SH-SY5Y (cell line): ENCODE results near the gene P2RX5.
A peak's percentile ranks its signal among the peaks of the same experiment; 100 is the strongest.

ENCODE experiments used
- GATA2 ChIP-seq: IDR thresholded peaks from 2 replicates; pipeline ENCODE4 v1.6.1; 2011; ENCODE audit warnings: mild to moderate bottlenecking, low read depth, low read length
- GATA3 ChIP-seq: IDR thresholded peaks from 2 replicates; pipeline ENCODE4 v1.6.1; 2011; ENCODE audit warnings: low read depth, mild to moderate bottlenecking, low read length, moderate library complexity

Gene P2RX5

GRCh38 chr17:3675886-3676285 lies 20.1 kb downstream of the P2RX5 start:
- TF ChIP-seq GATA2 (no peak), GATA3 (no peak)

DNA sequence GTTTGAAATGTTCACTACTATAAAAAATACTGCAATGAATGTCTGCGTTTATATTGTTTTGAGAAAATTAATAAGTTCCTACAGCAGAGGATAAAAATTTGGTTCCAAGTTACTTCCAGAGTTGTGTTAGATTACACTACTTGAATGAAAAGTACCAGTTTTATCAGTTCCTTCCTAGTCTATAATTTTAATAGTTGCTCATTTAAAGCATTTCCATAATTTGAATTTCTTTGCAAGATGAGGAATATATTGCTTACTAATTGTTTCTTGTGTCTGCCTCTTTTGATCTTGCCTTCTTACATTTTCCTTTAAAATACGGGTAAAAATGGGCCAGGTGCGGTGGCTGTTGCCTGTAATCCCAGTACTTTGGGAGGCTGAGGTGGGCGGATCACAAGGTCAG lies 23.4 kb downstream of the P2RX5 start:
- no peak for TF ChIP-seq GATA3
- no peak for TF ChIP-seq GATA2

DNA sequence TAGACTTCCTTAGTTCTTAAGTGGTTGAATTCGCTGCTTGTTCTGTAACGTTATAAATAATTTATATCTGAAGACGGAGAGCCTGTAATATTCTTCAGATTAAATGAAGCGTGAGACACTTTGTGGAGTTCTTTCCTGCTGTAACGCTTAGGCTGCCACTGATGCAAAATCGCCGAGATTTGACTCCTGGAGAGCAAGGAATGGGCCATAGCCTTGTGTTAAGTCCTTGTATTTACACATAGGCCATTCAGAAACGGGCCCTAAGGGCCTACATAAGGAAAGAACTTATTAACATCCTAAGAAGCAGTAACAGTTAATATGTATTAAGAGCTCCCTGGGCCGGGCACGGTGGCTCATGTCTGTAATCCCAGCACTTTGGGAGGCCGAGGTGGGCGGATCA lies 26.4 kb downstream of the P2RX5 start:
- TF ChIP-seq GATA3, result no peak
- no peak for TF ChIP-seq GATA2

- TF ChIP-seq GATA2 (no peak), GATA3 (no peak)
Observed at GRCh38 chr17:3669085-3669347, 26.9 kb downstream of the P2RX5 start.

DNA sequence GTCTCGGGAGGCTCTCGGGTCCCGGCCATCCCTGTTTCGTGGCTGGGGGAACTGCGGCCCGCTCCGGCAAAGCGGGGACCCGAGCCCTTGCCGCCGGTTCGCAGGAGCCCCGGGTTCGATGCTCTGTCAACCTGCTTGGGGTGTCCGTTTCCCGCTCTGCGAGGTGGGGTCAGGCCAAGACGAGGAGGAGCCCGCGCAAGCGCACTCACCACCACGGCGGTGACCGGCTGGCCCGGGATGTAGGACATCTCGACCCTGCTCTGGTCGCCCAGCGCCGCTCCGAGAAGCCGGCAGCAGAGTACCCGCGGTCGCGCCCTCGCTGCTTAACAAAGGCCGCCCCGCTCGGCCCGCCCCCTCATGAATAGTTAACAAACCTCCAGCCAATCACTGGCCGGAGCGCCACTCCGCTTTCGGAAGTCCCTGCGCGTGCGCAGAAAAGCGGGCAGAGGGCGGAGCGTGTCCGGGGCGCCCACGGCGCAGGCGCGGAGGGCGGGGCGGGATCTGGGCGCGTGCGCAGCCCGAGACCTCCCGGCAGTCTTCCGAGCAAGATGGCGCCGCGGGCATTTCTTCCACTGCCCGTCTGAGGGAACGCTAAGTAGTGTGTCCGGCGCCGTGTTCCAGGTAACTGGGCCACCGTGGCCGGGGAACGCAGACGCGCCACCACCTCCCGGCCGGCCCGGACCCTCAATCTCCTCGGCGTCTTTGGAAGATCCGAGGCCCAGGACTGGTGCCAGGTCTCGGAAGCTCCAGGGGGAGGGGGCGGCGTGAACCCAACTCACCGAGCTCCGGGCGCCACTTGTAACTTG lies 27.5 kb downstream of the P2RX5 start, which contains the start of the genes EMC6 and TAX1BP3:
EMC6 (plus strand) TSS at position 534 of the 806 bp plus-strand sequence. CDS start 335 bp downstream, outside the sequence.
TAX1BP3 (minus strand) TSS at position 300 of the 806 bp plus-strand sequence; CDS start at position 248, 52 bp downstream.
- no peak; the same call in 1 of the 2 replicates for TF ChIP-seq GATA2

DNA sequence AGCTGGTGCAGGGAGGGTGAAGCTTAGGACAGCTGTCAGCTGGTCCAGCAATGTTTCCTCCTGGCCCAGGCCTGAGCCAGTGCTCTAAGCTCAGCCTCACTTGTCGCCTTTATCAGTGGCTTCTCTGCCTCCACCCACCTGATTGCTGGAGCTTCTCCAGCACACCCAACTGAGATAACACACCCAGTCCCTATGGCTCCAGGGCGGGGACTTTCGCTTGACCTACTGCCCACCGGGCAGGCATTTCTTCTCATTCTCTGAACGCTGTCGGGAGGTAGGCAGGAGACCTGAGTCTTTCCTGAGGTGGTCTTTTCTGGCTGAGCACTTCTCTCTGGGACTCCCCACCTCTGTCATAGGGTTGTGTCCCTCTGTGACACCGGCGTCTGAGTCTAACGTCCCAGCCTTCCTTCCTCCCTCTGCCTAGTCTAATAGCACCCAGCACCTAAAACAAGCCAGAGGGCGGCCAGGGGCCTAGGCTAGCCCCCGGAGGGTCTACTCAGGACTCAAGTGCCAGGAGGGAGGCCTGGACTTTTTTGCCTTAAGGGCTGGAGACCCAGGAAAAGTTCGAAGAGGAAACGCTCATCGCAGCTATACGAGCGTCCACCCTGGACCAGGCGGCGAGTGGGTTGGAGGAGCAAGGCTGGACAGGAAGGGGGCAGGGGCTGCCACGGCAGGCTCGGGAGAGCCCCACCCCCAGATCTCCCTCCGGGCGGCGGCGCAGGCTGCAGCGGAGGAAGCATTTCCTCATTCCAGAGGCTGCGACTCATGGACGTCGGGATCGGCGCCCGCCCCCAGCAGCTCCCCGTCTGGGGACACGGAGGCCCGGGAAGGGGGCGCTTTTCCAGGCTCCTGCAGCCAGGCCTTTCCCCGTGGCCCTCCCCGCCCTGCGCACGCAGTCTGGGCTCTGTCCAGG lies 28.3 kb downstream of the P2RX5 start:
- TF ChIP-seq GATA2 (0 out of 2 replicates have a peak, but pooled peaks have one; percentile 21), GATA3 (no peak)

DNA sequence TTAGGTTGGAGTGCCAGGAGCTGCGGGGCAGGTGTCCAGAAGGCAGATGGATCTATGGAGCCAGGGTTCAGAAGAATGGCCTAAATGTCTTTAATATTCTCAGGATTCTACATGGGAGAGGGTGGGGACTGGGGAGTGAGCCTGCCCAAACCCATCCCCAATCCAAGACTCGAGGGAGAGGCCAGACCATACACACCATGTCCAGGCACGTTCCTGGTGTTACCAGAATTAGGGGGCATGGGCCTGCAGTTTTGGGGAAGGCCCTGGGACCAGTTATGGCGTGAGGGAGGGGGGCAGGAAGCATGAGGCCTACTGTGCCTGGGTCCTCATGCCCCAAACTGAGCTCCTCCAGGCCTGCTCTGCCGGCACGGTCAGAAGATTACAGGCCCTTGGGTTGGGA lies 29.4 kb downstream of the P2RX5 start:
- TF ChIP-seq GATA3, result no peak
- TF ChIP-seq GATA2, result no peak

DNA sequence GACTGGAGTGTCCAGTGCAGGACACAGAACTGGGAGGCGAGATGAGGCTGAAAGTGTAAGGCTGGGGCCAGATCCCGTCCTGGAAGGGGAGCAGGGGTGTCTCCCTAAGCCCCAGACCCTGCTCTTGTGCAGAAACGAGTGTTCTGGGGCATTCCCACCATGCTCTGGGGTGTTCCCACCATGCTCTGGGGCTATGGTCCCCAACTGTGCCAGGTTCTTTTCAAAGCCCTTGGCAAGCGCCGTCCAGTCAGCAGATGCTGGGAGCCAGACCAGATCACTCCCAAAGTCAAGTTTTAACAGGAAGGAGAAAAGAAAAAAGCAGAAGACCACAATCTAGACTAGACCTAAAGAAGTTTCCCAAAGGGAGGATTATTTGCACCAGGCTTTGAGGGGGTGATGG lies 30.1 kb downstream of the P2RX5 start:
- TF ChIP-seq GATA2, result no peak

GRCh38 chr17:3663102-3664011 lies 32.6 kb downstream of the P2RX5 start:
- TF ChIP-seq GATA2 (no peak), GATA3 (no peak)

DNA sequence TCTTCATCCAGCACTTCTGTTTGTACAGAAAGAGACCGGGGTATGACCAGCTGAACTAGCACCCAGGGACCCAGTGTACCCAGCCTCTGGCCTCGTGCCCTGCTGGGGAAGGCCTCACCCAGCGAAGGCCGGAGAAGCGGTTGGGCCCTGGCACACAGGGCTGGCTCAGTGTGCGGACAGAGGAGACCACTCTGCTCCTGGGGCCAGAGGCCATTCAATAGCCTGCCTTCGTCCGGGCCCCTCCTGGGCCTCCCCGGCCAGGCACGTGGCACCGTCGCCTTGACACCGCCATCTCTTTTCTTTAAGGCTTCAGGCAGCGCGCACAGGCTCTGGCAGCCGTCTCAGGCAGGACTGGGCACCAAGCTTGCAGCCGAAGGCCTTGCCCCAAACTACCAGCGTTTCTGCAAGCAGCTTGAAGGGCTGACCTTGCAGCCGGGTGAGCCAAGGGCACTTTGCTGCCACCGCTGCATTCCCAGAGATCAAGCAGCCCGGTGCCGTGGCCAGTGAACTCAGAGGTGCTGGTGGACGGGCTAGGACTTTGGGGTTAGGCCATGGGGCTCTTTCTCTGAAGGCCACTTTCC lies 35.6 kb downstream of the P2RX5 start:
- TF ChIP-seq GATA3, result no peak
- no peak for TF ChIP-seq GATA2

DNA sequence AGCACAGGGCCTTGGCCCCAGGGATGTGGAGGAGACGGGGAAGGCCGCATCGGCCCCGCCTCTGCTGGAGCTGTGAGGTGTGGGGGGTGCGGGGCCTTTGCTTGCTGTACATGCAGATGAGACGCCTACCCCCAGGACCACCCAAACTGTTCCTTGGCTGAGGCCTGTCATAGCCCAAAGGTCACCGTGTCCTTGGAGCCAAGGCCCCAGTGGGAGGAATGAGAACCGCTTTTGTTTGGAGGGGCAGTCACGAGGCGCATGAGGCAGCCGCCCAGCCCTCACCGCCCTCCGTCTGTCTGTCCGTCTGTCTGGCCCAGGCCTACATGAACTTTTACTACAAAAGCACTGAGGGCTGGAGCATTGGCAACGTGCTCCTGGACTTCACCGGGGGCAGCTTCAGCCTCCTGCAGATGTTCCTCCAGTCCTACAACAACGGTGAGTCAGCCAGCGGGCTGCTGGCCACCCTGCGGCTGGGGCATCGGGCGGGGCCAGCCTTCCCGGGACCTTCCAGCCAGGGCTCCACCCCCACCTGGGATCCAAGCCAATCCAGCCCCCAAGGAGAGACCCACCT lies 36.3 kb downstream of the P2RX5 start:
- TF ChIP-seq GATA3, result no peak
- TF ChIP-seq GATA2, result no peak

DNA sequence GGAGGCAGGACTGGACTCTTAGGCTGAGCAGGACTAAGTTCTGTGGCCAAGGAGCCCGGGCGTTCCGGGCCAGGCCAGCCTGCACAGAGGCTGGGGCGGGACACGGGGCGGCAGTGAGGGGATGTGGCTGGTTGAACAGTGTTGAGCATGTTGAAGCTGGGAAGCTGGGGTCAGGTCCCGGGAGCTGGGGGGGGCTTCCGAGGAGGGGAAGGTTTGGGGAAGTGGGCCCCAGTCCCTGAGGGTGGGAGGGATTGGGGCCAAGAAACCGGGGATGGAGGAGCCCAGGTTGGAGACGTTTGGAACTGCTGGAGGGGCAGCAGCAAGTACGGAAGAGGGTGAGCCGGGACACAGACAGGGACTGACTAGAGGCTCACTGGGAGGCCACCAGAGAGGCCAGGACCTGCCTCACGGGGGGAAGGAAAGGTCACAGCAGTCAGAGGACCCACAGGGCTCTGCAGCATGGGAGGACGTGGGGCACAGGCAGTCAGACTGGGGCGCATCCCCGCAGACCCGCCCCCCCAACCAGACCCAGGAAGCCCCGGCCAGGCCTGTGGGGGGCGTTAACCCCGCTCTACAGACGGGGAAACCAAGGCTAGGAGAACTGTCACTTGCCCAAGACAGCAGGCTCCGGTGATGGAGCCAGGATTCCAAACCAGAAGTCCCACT lies 37.0 kb downstream of the P2RX5 start:
- TF ChIP-seq GATA3 (no peak), GATA2 (no peak)
